Stimulated activated CD8-positive, alpha-beta memory T cell treated with anti-CD3 and anti-CD28 coated beads, Interleukin-7, amount 100 ng/mL, for 48 hours (primary cell): ENCODE results near the gene MPO.

Experiments
- DNase-seq, 2 donors: peaks; one replicate each; pipeline ENCODE4 v3.0.0-alpha.2; 2020; ENCODE audit warnings: low read depth in 1 of 2; ENCODE audit errors: extremely low read depth in 1 of 2

MPO gene

GRCh38 chr17:58265902-58266875 lies 14.5 kb downstream of the MPO start:
- no peak for DNase-seq

DNA sequence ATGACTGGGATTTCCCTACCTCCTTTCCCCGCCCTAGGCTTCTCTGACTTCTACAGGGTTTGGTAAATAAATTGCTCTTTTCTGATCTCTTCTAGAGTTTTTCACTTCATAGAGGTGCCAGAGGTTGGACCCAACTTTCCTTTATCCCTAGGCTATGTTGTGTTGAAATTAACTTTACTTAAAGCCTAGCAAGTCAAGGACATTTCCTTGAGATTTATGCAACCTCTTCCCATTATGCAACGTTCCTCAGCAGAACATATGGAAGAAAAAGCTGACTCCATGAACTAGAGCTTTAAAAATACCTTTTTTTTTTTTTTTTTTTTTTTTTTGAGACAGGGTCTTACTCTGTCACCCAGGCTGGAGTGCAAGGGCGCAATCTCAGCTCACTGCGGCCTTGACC lies 15.5 kb downstream of the MPO start:
- DNase-seq = no peak

- DNase-seq = no peak
Measured at GRCh38 chr17:58264407-58265103, 16.2 kb downstream of the MPO start.

DNA sequence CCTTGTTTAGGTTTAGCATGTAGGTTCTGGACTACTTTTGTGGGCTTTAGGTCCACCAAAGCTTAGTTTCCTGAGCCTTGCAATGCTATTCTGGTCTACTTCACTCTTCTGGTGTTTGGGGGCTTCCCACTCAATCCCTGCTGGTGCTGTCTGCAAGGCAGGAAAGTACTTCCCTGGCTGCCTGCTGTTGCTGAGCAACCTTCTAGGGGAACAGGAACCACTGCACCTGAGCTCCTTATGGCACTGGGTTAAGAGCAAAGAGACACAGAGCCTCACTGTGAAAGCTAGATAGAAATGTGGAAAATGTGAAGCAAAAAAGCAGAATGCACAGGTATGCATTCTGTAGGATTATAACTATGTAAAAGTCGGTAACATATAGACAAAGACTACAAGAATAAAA lies 17.0 kb downstream of the MPO start:
- no peak for DNase-seq

DNA sequence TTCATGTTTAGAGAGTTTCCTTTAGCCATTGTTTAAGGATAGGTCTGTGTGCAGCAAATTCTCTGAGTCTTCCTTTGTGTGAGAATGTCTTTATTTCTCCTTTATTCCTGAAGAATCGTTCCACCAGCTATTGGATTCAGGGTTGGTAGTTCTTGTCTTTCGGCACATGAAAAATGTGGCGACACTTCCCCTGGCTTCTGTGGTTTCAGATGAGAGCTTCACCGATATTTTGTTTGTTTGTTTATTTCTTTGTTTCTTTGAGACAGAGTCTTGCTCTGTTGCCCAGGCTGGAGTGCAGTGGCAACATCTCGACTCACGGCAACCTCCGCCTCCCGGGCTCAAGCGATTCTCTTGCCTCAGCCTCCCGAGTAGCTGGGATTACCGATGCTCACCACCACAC lies 18.6 kb downstream of the MPO start:
- no peak for DNase-seq

GRCh38 chr17:58254803-58255202 lies 25.9 kb downstream of the MPO start:
- no peak for DNase-seq

DNA sequence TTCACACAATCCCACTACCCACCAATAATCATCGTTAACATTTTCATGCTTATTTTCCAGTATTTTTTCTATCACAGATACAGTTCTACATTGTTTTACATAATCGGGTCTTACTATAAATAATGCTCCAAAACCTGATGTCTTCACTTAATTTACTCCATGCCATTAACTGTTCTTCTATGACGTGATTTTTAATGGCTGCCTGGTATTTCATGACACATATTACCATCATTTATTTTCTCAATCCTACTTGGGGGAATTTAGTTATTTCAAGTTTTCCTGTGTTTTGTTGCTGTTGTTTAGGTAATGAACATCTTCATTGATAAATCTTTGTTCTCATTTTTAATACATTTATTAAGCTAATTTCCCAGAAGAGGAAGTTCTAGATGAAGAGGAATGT lies 27.7 kb downstream of the MPO start:
- DNase-seq = no peak

DNA sequence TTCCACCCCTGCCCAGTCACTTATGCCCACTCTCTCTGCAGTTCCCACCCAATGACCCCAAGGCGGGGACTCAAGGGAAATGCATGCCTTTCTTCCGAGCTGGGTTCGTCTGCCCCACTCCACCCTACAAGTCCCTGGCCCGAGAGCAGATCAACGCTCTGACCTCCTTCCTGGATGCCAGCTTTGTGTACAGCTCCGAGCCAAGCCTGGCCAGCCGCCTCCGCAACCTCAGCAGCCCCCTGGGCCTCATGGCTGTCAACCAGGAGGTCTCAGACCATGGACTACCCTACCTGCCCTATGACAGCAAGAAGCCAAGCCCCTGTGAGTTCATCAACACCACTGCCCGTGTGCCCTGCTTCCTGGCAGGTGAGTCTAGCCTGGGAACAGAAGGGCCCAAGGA lies 28.6 kb downstream of the MPO start:
- no peak for DNase-seq

DNA sequence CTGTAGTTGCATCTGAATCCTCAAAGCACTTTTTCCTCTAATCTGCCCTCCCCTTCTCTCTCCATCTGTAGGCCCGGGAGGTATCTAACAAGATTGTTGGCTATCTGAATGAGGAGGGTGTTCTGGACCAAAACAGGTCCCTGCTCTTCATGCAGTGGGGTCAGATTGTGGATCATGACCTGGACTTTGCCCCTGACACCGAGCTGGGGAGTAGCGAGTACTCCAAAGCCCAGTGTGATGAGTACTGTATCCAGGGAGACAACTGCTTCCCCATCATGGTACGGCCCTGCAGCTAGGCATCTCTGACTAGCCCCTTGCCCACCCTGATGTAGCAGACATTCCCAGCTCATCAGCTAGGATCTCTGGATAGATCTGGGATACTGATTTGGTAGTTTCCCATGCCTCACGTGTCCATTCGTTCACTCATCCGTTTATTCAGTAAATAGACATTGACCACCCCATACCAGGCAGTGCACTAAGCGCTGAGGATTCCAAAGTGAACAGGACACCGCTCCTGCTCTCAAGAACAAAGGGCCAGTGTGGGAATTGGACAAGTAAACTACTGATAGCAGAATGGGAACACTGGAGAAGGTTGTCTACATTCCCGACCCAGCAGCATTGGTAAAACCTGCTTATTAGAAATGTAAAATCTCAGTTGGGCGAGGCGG lies 30.3 kb downstream of the MPO start:
- no peak for DNase-seq

DNA sequence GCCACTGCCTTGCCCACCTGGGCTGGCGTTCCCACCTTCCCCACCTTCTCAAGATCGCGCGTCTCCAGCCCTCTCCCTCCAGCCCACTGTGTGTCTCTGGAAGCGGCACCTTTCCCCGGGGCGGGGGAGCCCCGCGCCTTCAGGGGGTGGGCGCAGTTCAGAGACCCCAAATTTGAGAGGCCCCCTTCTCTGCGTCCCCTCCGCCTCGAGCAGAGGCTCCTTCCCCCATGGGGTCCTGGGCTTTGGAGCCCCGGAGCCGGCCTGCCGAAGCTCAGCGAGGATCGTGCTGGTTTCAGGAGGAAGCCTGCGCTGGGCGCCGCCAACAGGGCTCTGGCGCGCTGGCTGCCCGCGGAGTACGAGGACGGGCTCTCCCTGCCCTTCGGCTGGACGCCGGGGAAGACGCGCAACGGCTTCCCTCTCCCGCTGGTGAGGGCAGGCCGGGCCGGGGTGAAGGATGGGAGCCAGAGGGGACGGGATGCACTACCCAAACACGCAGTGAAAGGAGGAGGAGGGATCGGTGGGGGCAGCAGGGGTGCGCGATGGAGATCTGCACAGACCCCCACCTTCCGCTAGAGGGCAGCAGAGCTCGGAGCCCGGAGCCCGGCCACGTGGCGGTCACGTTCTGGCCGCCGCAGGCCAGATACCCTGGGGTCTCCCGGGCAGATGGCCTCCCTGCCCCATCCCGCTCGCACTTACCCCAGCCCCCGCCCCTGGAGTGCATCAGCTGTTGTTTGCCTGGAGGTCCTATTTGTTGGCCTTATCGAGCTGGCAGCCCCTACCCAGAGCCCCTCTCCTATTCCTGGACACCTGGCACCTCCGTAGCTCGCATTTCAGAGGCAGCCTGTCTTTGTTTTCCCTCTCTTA lies 31.2 kb downstream of the MPO start:
- DNase-seq = peak; percentile 42 to 53

GRCh38 chr17:58248955-58249269 lies 31.8 kb downstream of the MPO start:
- DNase-seq = no peak

DNA sequence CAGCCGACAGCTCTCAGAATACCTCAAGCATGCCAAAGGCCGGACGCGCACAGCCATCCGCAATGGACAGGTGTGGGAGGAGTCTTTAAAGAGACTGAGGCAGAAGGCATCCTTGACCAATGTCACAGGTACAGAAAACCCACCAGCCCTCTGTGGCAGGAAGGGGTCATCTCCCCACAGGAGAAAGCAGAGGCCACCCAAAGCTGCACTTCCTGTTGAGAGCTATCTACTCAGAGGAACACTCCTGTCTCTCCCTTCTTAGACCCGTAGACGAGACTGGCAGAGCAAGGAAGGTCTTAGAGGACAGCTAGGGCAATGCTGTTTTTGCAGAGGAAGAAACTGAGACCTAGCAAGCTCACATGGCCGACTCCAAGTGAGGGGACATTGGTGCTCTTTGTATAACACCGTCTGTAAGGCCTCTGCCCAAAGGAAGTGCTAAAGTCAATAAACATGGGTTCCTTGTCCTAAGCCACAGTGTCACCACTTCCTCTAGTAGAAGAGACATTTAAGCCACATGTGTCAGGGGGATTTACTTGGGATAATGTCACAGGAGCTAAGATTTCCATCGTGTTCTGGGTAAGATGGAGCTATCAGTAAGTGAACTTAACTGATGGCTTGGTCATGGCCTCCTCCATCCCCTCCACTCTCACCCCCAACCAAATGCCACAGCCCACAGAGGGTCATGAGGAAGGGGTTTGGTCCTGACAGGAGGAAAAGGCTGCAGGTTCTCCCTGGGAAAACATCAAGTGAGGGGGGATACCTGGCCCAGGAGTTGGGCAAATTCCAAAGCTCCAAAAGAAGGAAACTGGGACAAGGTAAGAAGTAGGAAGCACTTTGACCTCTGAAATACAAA lies 33.0 kb downstream of the MPO start:
- DNase-seq = no peak

- no peak for DNase-seq
Measured at GRCh38 chr17:58246781-58247180, 34.0 kb downstream of the MPO start.

DNA sequence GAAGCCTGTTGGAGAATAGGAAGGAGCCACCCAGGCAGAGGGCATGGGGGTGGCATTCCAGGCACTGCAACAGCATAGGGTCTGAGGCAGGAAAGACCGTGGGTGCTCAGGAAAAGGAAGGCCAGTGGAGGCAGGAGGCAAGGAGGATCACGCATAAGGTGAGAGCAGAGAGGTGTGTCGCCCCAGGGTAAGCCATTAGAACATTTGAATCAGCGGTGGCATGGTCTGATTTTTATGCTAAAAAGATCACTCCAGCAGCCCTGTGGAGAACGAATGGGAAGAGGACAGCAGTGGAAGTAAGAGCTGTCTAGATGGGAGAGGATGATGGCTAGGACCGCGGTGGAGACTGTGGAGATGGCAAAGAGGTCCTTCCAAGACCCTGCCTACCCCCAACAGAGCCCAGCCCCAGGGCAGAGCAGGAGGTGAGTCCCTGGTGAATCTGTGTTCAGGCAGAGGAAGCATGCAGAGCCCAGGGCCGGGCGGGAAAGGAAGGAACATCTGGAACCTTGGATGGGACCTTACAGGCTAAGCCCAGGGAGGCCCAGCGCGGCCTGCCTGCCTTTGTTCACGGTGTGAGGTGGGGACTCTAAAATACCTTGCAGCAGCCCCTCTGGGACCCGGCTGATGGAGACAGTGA lies 34.5 kb downstream of the MPO start:
- no peak for DNase-seq

DNA sequence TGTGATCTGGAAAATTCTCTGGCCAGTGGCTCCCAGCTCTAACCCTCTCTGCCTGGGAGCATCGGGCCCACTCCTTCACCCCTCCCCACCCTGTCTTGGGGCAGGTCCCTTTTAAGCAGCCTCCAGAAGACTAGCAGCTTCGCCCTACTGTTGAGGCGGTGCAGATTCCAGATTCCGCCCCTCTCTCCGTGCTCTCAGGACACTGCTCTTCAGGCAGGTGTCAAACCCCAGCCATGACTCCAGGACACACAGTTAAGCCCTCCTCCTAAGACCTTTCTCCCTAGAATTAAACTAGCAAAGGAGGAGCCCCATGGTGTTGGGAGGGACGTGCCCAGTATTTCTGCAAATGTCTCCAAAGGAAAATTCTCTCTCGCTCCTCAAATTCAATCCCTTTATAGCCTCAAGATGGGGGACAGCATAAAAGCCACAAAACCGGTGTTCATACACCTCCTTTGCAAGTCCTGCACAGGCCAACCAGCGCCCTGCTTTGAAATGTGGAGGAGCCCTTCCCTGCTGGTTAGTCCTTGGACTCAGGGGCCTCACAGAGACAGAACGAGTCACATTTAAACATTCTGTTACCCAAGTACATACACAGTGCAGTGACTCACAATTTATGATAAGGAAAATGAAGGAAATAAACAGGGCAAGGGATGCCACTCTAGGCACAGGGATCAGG lies 35.2 kb downstream of the MPO start:
- no peak for DNase-seq

GRCh38 chr17:58244963-58245362 lies 35.8 kb downstream of the MPO start:
- DNase-seq = no peak

DNA sequence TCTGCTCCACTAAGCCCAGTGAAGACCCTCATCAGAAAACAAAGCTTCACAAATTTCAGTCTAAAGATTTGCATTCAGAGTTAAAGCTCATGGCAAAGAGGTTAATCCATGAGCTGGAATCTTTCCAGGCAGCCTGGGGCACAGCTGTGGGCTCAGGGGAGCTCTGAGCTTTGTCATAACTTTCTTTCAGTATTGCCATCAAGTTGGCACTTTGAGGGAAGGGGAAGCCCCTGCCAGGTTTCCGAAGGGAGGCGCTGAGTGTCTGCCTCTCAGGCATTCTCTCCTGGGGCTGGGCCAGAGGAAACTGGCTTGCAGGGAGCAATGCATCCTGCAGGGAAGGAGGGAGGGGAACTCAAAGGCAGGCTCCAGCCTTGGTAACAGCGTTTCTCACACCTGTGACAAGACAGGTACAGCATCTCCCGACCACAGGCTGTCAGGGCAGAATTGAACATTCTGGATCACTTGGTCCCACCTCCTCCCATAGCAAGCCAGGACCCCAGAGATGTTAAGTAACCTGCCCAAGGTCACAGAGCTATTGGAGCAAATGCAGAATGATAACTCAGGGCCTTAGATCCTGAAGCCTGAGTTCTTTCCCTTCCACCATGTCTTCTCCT lies 38.5 kb downstream of the MPO start:
- DNase-seq = peak in 1 of 2 donors; percentile 9

DNA sequence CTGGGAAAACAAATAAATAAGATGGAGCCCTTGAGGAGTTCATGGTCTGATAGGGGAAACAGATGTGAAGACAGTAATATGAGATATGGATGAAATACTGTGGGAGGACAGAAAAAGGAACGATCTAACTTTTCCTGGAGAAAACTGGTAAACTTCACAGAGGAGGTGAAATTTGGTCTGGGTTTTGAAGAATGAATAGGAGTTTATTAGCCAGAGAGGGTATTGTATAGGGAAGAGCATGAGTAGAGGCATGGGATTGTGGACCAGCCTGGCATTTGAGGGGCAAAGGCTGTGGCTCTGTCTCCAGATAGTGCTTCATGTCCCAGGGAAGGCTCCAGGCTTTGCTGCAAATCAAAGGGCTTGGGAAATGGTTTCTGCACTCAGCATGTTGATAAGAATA lies 40.7 kb downstream of the MPO start:
- DNase-seq = no peak
